Karpas-422 (cell line): ENCODE results near the gene ID3. TPM values are rescaled to one million over a fixed set of nuclear protein-coding genes. Genes with fewer than 3 reads are reported as not detected.
"Not testable (repeated sequence)": the region's sequence is repeated elsewhere in the genome, so short reads cannot be mapped to it uniquely, and the experiment has no call there.

Experiments used
- DNase-seq: peaks from one replicate; pipeline ENCODE4 v3.0.0-alpha.2; 2015
- H2AFZ ChIP-seq: fragments of 200-600 bp; sonication (generic); 2 replicates; pipeline ENCODE4 v1.6.1; 2014; ENCODE audit warnings: antibody characterized with exemption, low read length, mixed read lengths
- H3K27ac ChIP-seq: fragments of 200-600 bp; sonication (generic); 2 replicates; pipeline ENCODE4 v1.5.1; 2014; ENCODE audit warnings: mild to moderate bottlenecking, low read length, moderate library complexity
- H3K27me3 ChIP-seq: fragments of 200-600 bp; sonication (generic); 2 replicates; pipeline ENCODE4 v1.6.1; 2014; ENCODE audit warnings: low read length, mixed read lengths
- H3K36me3 ChIP-seq: fragments of 200-600 bp; sonication (generic); 2 replicates; pipeline ENCODE4 v1.6.1; 2014; ENCODE audit warnings: low read length, mixed read lengths; ENCODE audit not compliant: insufficient read depth
- H3K4me1 ChIP-seq: fragments of 200-600 bp; sonication (generic); 2 replicates; pipeline ENCODE4 v1.6.1; 2014; ENCODE audit warnings: mild to moderate bottlenecking, low read length, mixed read lengths
- H3K4me2 ChIP-seq: fragments of 200-600 bp; sonication (generic); 2 replicates; pipeline ENCODE4 v1.6.1; 2014; ENCODE audit warnings: low read length, low read depth, mild to moderate bottlenecking; ENCODE audit not compliant: poor library complexity, severe bottlenecking
- H3K4me3 ChIP-seq: fragments of 200-600 bp; sonication (generic); 2 replicates; pipeline ENCODE4 v1.5.1; 2014; ENCODE audit warnings: mild to moderate bottlenecking, antibody characterized with exemption, low read length, mixed read lengths
- H3K79me2 ChIP-seq: fragments of 200-600 bp; sonication (generic); 2 replicates; pipeline ENCODE4 v1.6.1; 2014; ENCODE audit warnings: mild to moderate bottlenecking, low read length, mixed read lengths
- H3K9ac ChIP-seq: fragments of 200-600 bp; sonication (generic); 2 replicates; pipeline ENCODE4 v1.6.0; 2014; ENCODE audit warnings: low read length
- H3K9me2 ChIP-seq: fragments of 200-600 bp; sonication (generic), shearing (Covaris generic); replicated peaks from 2 replicates; pipeline ENCODE4 v1.6.0; 2014; ENCODE audit warnings: mild to moderate bottlenecking, low read length, moderate library complexity; ENCODE audit not compliant: insufficient read depth
- H3K9me3 ChIP-seq: fragments of 300-700, 200-600 bp; sonication (generic); 2 replicates; pipeline ENCODE4 v1.6.1; 2014; ENCODE audit warnings: low read length, mixed read lengths
- H4K20me1 ChIP-seq: fragments of 200-600 bp; sonication (generic); 2 replicates; pipeline ENCODE4 v1.6.1; 2014; ENCODE audit warnings: mild to moderate bottlenecking, antibody characterized with exemption, low read length, low read depth; ENCODE audit not compliant: insufficient read depth
- total RNA-seq: library from RNA; depleted of rRNA; stranded (reverse); fragments of >200 nt; shearing (Covaris generic); gene quantifications from 2 replicates; pipeline ENCODE4 v1.2.3, GENCODE V29; 2014; ENCODE audit warnings: low replicate concordance

ID3 gene
- total RNA-seq, 1 experiment from 2014 or later: 33.0 TPM

DNA sequence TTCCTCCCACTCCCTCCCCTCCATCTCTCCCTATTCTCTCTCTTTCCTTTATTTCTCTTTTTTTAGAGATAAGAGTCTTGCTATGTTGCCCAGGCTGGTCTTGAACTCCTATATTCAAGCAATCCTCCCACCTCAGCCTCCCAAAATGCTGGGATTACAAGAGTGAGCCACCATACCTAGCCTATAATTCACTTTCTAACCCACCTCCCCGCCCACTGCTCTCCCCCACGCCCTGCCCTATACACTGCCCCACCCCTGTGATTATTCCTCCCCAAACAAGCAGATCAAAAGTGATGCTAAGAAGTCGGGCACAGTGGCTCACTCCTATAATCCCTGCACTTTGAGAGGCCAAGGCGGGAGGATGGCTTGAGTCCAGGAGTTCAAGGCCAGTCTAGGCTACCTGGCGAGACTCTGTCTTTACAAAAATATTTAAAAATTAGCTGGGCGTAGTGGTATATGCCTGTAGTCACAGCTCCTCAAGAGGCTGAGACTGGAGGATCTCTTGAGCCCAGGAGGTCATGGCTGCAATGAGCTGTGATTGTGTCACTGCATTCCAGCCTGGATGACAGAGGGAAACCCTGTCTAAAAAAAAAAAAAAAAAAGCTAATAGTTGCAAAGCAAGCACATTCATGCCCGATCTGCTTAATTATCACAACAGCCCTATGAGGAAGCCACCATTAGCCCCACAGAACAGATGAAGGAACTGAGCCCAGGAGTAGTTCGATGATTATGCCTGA, 15.4 kb downstream of the ID3 start:
- H3K79me2 ChIP-seq: no peaks in the 10 kb centered on the region
- H3K9ac ChIP-seq: no peak overlapping the region
- no peaks in the 10 kb centered on the region for H3K9me2 ChIP-seq
- peaks cover 11% of the 10 kb centered on the region for H3K4me1 ChIP-seq
- no peaks in the 10 kb centered on the region for H3K9me3 ChIP-seq
- H4K20me1 ChIP-seq: no peaks in the 10 kb centered on the region
- no peaks in the 10 kb centered on the region for H3K27me3 ChIP-seq
- H3K4me3 ChIP-seq: no peak overlapping the region
- DNase-seq: no peak
- no peak overlapping the region for H2AFZ ChIP-seq
- H3K27ac ChIP-seq: no peak overlapping the region
- H3K36me3 ChIP-seq: no peaks in the 10 kb centered on the region
- H3K4me2 ChIP-seq: no peak overlapping the region

GRCh38 chr1:23542940-23543339, 16.4 kb downstream of the ID3 start:
- not testable (repeated sequence) for H3K36me3 ChIP-seq, H3K4me2 ChIP-seq, H2AFZ ChIP-seq, H3K9me2 ChIP-seq, H3K4me1 ChIP-seq, H3K9me3 ChIP-seq, H3K27ac ChIP-seq, H3K9ac ChIP-seq, H3K27me3 ChIP-seq, H4K20me1 ChIP-seq, H3K4me3 ChIP-seq, H3K79me2 ChIP-seq, DNase-seq

DNA sequence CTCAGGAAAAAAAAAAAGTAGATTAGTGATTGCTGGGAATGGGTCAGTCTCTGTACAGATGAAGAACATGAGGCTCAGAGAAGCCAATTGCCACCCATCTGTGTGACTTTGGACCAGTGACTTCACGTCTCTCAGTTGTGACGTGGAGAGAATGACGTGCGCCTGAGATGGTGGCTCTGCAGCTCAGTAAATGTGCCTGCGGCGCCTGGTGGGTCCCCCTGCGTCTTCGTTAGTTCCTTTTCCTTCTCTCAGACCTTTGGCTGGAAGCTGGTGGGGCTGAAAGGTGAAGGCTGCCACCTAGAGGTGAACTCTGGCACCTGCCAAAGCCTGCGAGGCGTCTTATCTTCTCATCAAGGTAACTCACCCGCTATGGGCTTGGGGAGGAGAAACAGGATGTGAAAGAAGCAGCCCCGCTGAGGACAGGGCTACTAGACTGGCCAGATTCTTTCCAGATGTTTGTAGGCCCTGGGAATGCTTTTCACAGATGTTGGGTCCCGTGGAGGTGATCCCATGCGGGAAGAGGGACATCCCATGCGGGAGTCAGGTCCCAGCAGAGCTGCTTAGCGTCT, 19.5 kb downstream of the ID3 start:
- H3K4me1 ChIP-seq: peaks cover 15% of the 10 kb centered on the region

DNA sequence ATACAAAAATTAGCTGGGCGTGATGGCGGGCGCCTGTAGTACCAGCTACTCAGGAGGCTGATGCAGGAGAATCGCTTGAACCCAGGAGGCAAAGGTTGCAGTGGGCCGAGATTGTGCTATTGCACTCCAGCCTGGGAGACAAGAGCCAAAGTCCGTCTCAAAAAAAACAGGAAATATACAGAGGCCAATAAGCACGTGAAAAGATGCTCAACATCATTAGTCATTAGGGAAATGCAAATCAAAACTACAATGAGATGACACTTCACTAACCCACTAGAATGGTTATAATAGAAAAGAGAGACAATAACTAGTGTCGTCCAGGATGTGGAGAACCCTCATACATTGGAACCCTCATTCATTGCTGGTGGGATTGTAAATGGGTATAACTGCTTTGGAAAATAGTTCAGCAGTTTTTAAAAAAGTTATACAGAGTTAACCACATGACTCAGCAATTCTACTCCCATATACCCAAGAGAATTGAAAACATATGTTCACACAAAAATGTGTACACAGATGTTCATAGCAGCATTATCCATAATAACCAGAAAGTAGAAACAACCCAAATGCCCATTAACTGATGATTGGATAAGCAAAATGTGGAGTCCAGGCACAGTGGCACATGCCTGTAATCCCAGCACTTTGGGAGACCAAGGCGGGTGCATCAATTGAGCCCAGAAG, 21.9 kb downstream of the ID3 start:
- Histone ChIP-seq H3K27me3 (no peaks in the 10 kb centered on the region), H3K36me3 (no peaks in the 10 kb centered on the region), H3K4me2 (peak overlapping the region; percentile 4), H3K4me3 (no peak overlapping the region), H3K4me1 (peaks cover 23% of the 10 kb centered on the region), H4K20me1 (no peaks in the 10 kb centered on the region), H3K27ac (no peak overlapping the region), H3K9me2 (no peaks in the 10 kb centered on the region), H3K9ac (no peak overlapping the region), H2AFZ (no peak overlapping the region), H3K9me3 (no peaks in the 10 kb centered on the region), H3K79me2 (no peaks in the 10 kb centered on the region)
- DNase-seq: no peak

More for the DNA sequence above, 19.5 kb downstream of the ID3 start:
- Histone ChIP-seq H4K20me1 (no peaks in the 10 kb centered on the region), H3K4me3 (no peak overlapping the region), H3K36me3 (no peaks in the 10 kb centered on the region), H2AFZ (peak overlapping the region; percentile 79; the same call in 1 of the 2 replicates), H3K27ac (no peak overlapping the region), H3K9me3 (no peaks in the 10 kb centered on the region), H3K79me2 (no peaks in the 10 kb centered on the region), H3K27me3 (no peaks in the 10 kb centered on the region), H3K9ac (peak overlapping the region; percentile 47), H3K9me2 (no peaks in the 10 kb centered on the region), H3K4me2 (peak overlapping the region; percentile 55)
- DNase-seq: peak; percentile 98

- Histone ChIP-seq H4K20me1 (no peaks in the 10 kb centered on the region), H3K4me1 (peaks cover 54% of the 10 kb centered on the region), H3K9me2 (no peaks in the 10 kb centered on the region), H3K9me3 (no peaks in the 10 kb centered on the region), H3K79me2 (peaks cover 19% of the 10 kb centered on the region), H3K27me3 (no peaks in the 10 kb centered on the region), H3K36me3 (no peaks in the 10 kb centered on the region), H3K9ac (no peak overlapping the region), H3K4me2 (no peak overlapping the region), H3K27ac (no peak overlapping the region), H3K4me3 (no peak overlapping the region), H2AFZ (no peak overlapping the region)
- no peak for DNase-seq
Measured at GRCh38 chr1:23533246-23534023, 25.9 kb downstream of the ID3 start.

DNA sequence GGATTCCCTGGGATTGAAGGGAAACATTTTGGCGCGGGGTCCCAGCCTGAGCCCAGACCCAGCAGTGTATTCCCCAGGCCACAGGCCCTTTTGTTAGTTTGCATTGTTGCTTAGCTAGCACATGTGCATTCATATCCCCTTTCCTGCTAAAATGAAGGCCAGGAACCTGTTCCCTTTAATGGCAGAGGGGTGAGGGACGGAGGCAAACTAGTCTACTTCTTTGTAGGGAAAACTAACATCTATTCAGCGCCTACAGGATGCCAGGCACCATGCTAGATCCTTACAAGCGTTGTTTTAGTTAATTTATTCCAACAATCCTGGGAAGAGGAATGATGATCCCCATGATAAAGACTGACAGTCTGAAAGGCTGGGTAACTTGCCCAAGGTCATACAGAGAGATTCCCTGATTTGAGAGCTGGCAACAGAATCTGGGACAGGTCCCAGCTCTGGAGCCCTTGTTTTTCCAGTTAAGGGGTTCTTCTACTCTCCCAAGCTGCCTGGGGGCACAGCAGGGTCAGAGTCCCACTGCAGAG, 27.7 kb downstream of the ID3 start:
- Histone ChIP-seq H3K4me3 (peak overlapping the region; percentile 61), H3K36me3 (no peaks in the 10 kb centered on the region), H2AFZ (peak overlapping the region; percentile 80), H3K9ac (peak overlapping the region; percentile 63), H3K9me2 (no peaks in the 10 kb centered on the region), H3K4me2 (peak overlapping the region; percentile 90), H3K27me3 (no peaks in the 10 kb centered on the region), H3K27ac (no peak overlapping the region), H3K4me1 (peaks cover 63% of the 10 kb centered on the region), H3K79me2 (peaks cover 36% of the 10 kb centered on the region), H4K20me1 (peaks cover 3% of the 10 kb centered on the region; the same call in 1 of the 2 replicates), H3K9me3 (no peaks in the 10 kb centered on the region)
- no peak for DNase-seq

GRCh38 chr1:23530747-23531561, 28.3 kb downstream of the ID3 start, which contains the start of gene E2F2:
E2F2 (minus strand) TSS chr1:23531233; CDS start chr1:23530793, 440 bp downstream.
- no peaks in the 10 kb centered on the region for H3K36me3 ChIP-seq
- peak within 1 kb of the TSS; percentile 76 for H3K9ac ChIP-seq

More at GRCh38 chr1:23530747-23531561, 28.3 kb downstream of the ID3 start, which contains the start of gene E2F2:
- no peaks in the 10 kb centered on the region for H3K9me2 ChIP-seq
- peaks cover 70% of the 10 kb centered on the region for H3K4me1 ChIP-seq
- peak within 1 kb of the TSS; percentile 90 for H3K4me2 ChIP-seq
- peak within 1 kb of the TSS; percentile 80 for H2AFZ ChIP-seq
- H3K79me2 ChIP-seq: peaks cover 43% of the 10 kb centered on the region
- H4K20me1 ChIP-seq: peaks cover 6% of the 10 kb centered on the region; the same call in 1 of the 2 replicates
- peak; percentile 97 for DNase-seq
- H3K4me3 ChIP-seq: peak within 1 kb of the TSS; percentile 78
- no peaks in the 10 kb centered on the region for H3K27me3 ChIP-seq
- no peaks in the 10 kb centered on the region for H3K9me3 ChIP-seq
- H3K27ac ChIP-seq: peak within 1 kb of the TSS; percentile 95
